RPMI7951 (cell line): Measurements from ENCODE around the gene TPT1. TPM values are rescaled to one million over a fixed set of nuclear protein-coding genes. Genes with fewer than 3 reads are reported as not detected.
"Not testable (repeated sequence)": the region's sequence is repeated elsewhere in the genome, so short reads cannot be mapped to it uniquely, and the experiment has no call there.

Experiments used
- DNase-seq: peaks from one replicate; pipeline ENCODE4 v3.0.0-alpha.2; 2012; ENCODE audit warnings: low read depth
- total RNA-seq: library from RNA; depleted of rRNA; stranded (reverse); fragments of >200 nt; shearing (Covaris generic); gene quantifications from 2 replicates; pipeline ENCODE4 v1.2.3, GENCODE V29; 2014; rRNA removed

TPT1 gene
- total RNA-seq, result 1,659 and 1,842 TPM in 2 replicates

- peak; percentile 96 for DNase-seq
Observed at GRCh38 chr13:45341034-45341798, at the start of gene TPT1. Gene TPT1, minus strand, starts transcription at chr13:45341183. Its CDS starts 114 bp downstream, at chr13:45341069.

- DNase-seq, result not testable (repeated sequence)
Observed at GRCh38 chr13:45390348-45390747, 49.4 kb upstream of the TPT1 start.

GRCh38 chr13:45388664-45389063, 47.7 kb upstream of the TPT1 start:
- DNase-seq, result no peak

GRCh38 chr13:45386892-45387575, 46.1 kb upstream of the TPT1 start:
- not testable (repeated sequence) for DNase-seq

- no peak for DNase-seq
Observed at GRCh38 chr13:45385907-45386553, 45.0 kb upstream of the TPT1 start.

- DNase-seq, result no peak
Observed at GRCh38 chr13:45385320-45385719, 44.3 kb upstream of the TPT1 start.

GRCh38 chr13:45384474-45385174, 43.6 kb upstream of the TPT1 start:
- DNase-seq, result no peak

GRCh38 chr13:45382739-45383138, 41.8 kb upstream of the TPT1 start:
- not testable (repeated sequence) for DNase-seq

GRCh38 chr13:45381196-45381595, 40.2 kb upstream of the TPT1 start:
- no peak for DNase-seq

- DNase-seq, result peak; percentile 42
Observed at GRCh38 chr13:45380708-45381107, 39.7 kb upstream of the TPT1 start.

- DNase-seq, result peak; percentile 63
Observed at GRCh38 chr13:45379516-45379915, 38.5 kb upstream of the TPT1 start.

GRCh38 chr13:45378786-45379185, 37.8 kb upstream of the TPT1 start:
- peak; percentile 54 for DNase-seq

- not testable (repeated sequence) for DNase-seq
Observed at GRCh38 chr13:45377314-45377713, 36.3 kb upstream of the TPT1 start.

- peak; percentile 57 for DNase-seq
Observed at GRCh38 chr13:45376651-45377050, 35.7 kb upstream of the TPT1 start.

GRCh38 chr13:45374917-45375316, 33.9 kb upstream of the TPT1 start:
- peak; percentile 23 for DNase-seq

- DNase-seq, result no peak
Observed at GRCh38 chr13:45373162-45373547, 32.2 kb upstream of the TPT1 start.

- no peak for DNase-seq
Observed at GRCh38 chr13:45372189-45373161, 31.5 kb upstream of the TPT1 start.

- DNase-seq, result peak; percentile 80
Observed at GRCh38 chr13:45370922-45371406, 30.0 kb upstream of the TPT1 start.

GRCh38 chr13:45369116-45369515, 28.1 kb upstream of the TPT1 start:
- no peak for DNase-seq

- DNase-seq, result peak; percentile 5
Observed at GRCh38 chr13:45368571-45368970, 27.6 kb upstream of the TPT1 start.

- peak; percentile 9 for DNase-seq
Observed at GRCh38 chr13:45368005-45368404, 27.0 kb upstream of the TPT1 start.
